ENCODE measurements around the gene EXOC4.

The EXOC4 gene

DNA sequence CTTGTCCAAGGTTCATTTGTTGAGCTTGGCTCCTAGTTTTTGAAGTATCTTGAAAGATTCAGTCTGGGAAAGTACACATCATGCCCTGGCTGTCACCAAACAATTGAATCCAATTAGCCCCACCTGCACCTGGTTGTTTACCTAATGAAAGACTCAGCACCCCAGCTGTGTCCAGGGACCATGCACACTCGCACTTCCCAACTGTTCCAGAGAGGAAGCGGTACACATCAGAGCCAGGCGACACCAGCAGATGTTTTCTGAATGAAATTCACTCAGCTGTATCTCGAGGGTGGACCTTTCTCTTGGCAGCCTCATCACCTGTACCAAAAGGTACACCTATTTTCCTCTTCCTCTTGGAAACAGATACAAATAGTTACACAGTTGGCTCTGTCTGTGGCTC, 657.9 kb downstream of the EXOC4 start:
- no peaks in the 10 kb centered on the region for H3K9me2 ChIP-seq (ENCODE audit: low read depth, low read length)
- no peak overlapping the region for H3K27ac ChIP-seq (ENCODE audit: low read depth, low read length, poor library complexity, severe bottlenecking)
- no peak overlapping the region for H3K9ac ChIP-seq (ENCODE audit: low read length)
- no peaks in the 10 kb centered on the region for H3K79me2 ChIP-seq (ENCODE audit: insufficient read depth, low read length)
- H4K20me1 ChIP-seq (ENCODE audit: insufficient read depth, low read length) = no peaks in the 10 kb centered on the region
- no peaks in the 10 kb centered on the region for H3F3A ChIP-seq (ENCODE audit: insufficient read depth, low read length)
- no peak overlapping the region for H3K4me3 ChIP-seq (ENCODE audit: low read depth, low read length, poor library complexity, severe bottlenecking)
- H3K4me1 ChIP-seq (ENCODE audit: insufficient read depth, low read length, severe bottlenecking) = no peaks in the 10 kb centered on the region
- H3K9me3 ChIP-seq (ENCODE audit: low read length) = no peaks in the 10 kb centered on the region
- no peaks in the 10 kb centered on the region for H3K36me3 ChIP-seq (ENCODE audit: insufficient read depth, low read length)
- H3K27me3 ChIP-seq (ENCODE audit: insufficient read depth, low read length) = no peaks in the 10 kb centered on the region
- TF ChIP-seq EZH2 (IDR thresholded peaks at IDR 0.05; ENCODE audit: borderline replicate concordance, low read length) (no peak), CTCF (IDR thresholded peaks at IDR 0.05; ENCODE audit: low read length) (no peak)
- no peak overlapping the region for H2AFZ ChIP-seq (ENCODE audit: low read length)
- no peak overlapping the region for H3K4me2 ChIP-seq (ENCODE audit: low read length)

DNA sequence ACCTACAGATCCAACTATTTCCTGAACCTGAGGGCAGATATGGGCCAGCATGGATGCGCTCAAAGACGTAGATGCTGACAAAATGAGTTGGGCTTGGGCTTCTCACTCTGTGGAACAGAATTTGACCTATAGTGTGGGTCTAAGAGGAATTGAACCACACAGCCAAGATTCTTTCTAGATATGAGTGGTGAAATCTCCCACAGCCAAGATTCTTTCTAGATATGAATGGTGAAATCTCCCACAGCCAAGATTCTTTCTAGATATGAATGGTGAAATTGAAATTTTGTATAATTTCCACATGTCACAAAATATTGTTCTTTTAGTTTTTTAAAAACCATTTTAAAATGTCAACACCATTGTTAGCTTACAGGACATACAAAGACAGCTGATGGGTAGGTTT, 658.8 kb downstream of the EXOC4 start:
- TF ChIP-seq CTCF (IDR thresholded peaks at IDR 0.05; ENCODE audit: low read length) = no peak
- no peaks in the 10 kb centered on the region for H3K9me2 ChIP-seq (ENCODE audit: low read depth, low read length)
- H3K36me3 ChIP-seq (ENCODE audit: insufficient read depth, low read length) = no peaks in the 10 kb centered on the region
- H4K20me1 ChIP-seq (ENCODE audit: insufficient read depth, low read length) = no peaks in the 10 kb centered on the region
- H3K4me2 ChIP-seq (ENCODE audit: low read length) = no peak overlapping the region
- no peak overlapping the region for H3K9ac ChIP-seq (ENCODE audit: low read length)
- H3K27ac ChIP-seq (ENCODE audit: low read depth, low read length, poor library complexity, severe bottlenecking) = no peak overlapping the region
- H3K4me1 ChIP-seq (ENCODE audit: insufficient read depth, low read length, severe bottlenecking) = no peaks in the 10 kb centered on the region
- no peaks in the 10 kb centered on the region for H3F3A ChIP-seq (ENCODE audit: insufficient read depth, low read length)
- no peak overlapping the region for H2AFZ ChIP-seq (ENCODE audit: low read length)
- no peaks in the 10 kb centered on the region for H3K9me3 ChIP-seq (ENCODE audit: low read length)
- H3K4me3 ChIP-seq (ENCODE audit: low read depth, low read length, poor library complexity, severe bottlenecking) = no peak overlapping the region
- H3K27me3 ChIP-seq (ENCODE audit: insufficient read depth, low read length) = no peaks in the 10 kb centered on the region
- H3K79me2 ChIP-seq (ENCODE audit: insufficient read depth, low read length) = no peaks in the 10 kb centered on the region

DNA sequence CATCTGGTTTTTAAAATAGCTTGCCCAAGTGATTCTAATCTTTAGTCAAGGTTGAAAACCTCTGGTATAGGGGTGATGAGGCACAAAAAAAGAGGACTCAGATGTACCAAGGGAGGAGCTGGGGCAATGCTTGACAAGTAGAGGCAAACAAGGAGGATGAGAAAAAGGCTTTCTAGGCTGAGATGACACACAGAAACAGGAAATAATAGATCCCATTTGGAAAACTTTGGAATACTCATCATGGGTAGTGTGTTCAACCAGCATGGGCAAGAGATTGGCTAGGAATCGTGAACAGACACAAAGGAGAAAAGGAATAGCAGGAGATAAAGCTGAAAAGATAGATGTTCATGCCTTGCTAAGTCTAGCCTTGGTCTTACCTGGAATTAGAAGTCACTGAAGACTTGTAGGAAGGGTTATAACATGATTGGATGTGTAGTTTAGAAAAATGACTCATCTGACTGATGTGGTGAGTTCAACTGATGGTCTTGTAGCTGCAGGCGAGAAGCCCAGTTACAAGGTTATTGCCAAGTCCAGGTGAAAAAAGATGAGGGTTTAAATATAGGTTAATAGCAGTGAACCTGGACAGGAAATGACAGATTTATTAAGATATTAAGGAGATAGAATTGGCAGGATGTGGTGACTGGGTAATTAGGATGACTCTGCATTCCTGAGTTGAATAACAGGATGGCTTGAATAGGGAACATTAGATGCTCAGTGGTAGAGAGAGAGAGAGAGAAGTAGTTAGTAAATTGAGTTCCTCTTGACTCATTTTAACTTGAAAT, 660.2 kb downstream of the EXOC4 start:
- Histone ChIP-seq H3K9me2 (ENCODE audit: low read depth, low read length) (no peaks in the 10 kb centered on the region), H4K20me1 (ENCODE audit: insufficient read depth, low read length) (no peaks in the 10 kb centered on the region), H2AFZ (ENCODE audit: low read length) (no peak overlapping the region), H3K9me3 (ENCODE audit: low read length) (no peaks in the 10 kb centered on the region), H3K9ac (ENCODE audit: low read length) (no peak overlapping the region), H3K79me2 (ENCODE audit: insufficient read depth, low read length) (no peaks in the 10 kb centered on the region), H3K4me2 (ENCODE audit: low read length) (no peak overlapping the region), H3K27me3 (ENCODE audit: insufficient read depth, low read length) (no peaks in the 10 kb centered on the region), H3K4me3 (ENCODE audit: low read depth, low read length, poor library complexity, severe bottlenecking) (no peak overlapping the region), H3K4me1 (ENCODE audit: insufficient read depth, low read length, severe bottlenecking) (no peaks in the 10 kb centered on the region), H3F3A (ENCODE audit: insufficient read depth, low read length) (no peaks in the 10 kb centered on the region), H3K36me3 (ENCODE audit: insufficient read depth, low read length) (0 out of 2 replicates have a peak, but pooled peaks cover under 1% of the 10 kb centered on the region), H3K27ac (ENCODE audit: low read depth, low read length, poor library complexity, severe bottlenecking) (no peak overlapping the region)
- TF ChIP-seq EZH2 (IDR thresholded peaks at IDR 0.05; ENCODE audit: borderline replicate concordance, low read length) (no peak), CTCF (IDR thresholded peaks at IDR 0.05; ENCODE audit: low read length) (no peak)

All from OCI-LY1 (cell line).